ENCODE measurements around the gene GOLGA7B. TPM values are rescaled to one million over a fixed set of nuclear protein-coding genes. Genes with fewer than 3 reads are reported as not detected.

Gene GOLGA7B
- total and polyA plus RNA-seq, 2 donors (not counting 3 experiments of a cell fraction or from before 2014, with no cell fraction given) = 0.03 TPM; not detected in 1

GRCh38 chr10:97883092-97883485, 33.4 kb downstream of the GOLGA7B start:
- intact Hi-C loops (cut with micrococcal nuclease) (loop anchor here (5.0 kb wide), 1 partner anchor 1371 kb away; the partner anchor contains the start of gene TLL2), dilution Hi-C loops (cut with MboI; ENCODE audit: extremely low pct_ligation_motif_present, low sequenced_read_pairs) (no loop called here)
- Histone ChIP-seq H3K4me3 (replicated peaks in 1 of 3; ENCODE audit: insufficient read depth in 1 of 3, low read depth in 1 of 3, low read length in 3 of 3) (no peak overlapping the region), H4K20me1 (replicated peaks; ENCODE audit: control insufficient read depth, extremely low read depth, insufficient read depth, low read length) (no peaks in the 10 kb centered on the region), H3K4me2 (ENCODE audit: insufficient read depth, low read length) (no peak overlapping the region), H3K36me3 (ENCODE audit: control insufficient read depth in 2 of 2, extremely low read depth in 1 of 2, insufficient read depth in 2 of 2, low read length in 2 of 2) (no peaks in the 10 kb centered on the region), H3K27ac (ENCODE audit: insufficient read depth, low read depth, low read length) (peak overlapping the region; percentile 26), H3K9me1 (replicated peaks; ENCODE audit: control insufficient read depth, extremely low read depth, insufficient read depth, low read length) (no peaks in the 10 kb centered on the region), H3K27me3 (ENCODE audit: control insufficient read depth in 2 of 2, insufficient read depth in 2 of 2, low read length in 2 of 2) (no peaks in the 10 kb centered on the region), H3K4me1 (ENCODE audit: control insufficient read depth, extremely low read depth, insufficient read depth, low read length) (peaks cover 9% of the 10 kb centered on the region), H3K9ac (replicated peaks; ENCODE audit: extremely low read depth, insufficient read depth, low read length) (no peak overlapping the region), H3K79me2 (ENCODE audit: control insufficient read depth, insufficient read depth, low read length) (no peaks in the 10 kb centered on the region), H2AFZ (ENCODE audit: low read depth, low read length) (no peak overlapping the region), H3K9me3 (replicated peaks; ENCODE audit: control insufficient read depth, insufficient read depth, low read length) (no peaks in the 10 kb centered on the region)
- TF ChIP-seq FOS (IDR thresholded peaks at IDR 0.05; ENCODE audit: borderline replicate concordance, insufficient read depth, low read length) = no peak
- FAIRE-seq = no peak
- no peak for DNase-seq (ENCODE audit: low read depth, low spot score)
- ChIA-PET POLR2A (no interaction called here), CTCF (interaction anchor here (1.0 kb wide), 1 partner anchor 14 kb away, joined by 3 read pairs; no protein-coding TSS in a partner anchor)
- BruUV-seq (replicated peaks) = no TSS peak

GRCh38 chr10:97886286-97886685, 36.6 kb downstream of the GOLGA7B start:
- H3K27ac ChIP-seq (ENCODE audit: insufficient read depth, low read depth, low read length) = no peak overlapping the region

More at GRCh38 chr10:97886286-97886685, 36.6 kb downstream of the GOLGA7B start:
- no peaks in the 10 kb centered on the region for H3K79me2 ChIP-seq (ENCODE audit: control insufficient read depth, insufficient read depth, low read length)
- no peaks in the 10 kb centered on the region for H3K9me3 ChIP-seq (replicated peaks; ENCODE audit: control insufficient read depth, insufficient read depth, low read length)
- TF ChIP-seq GATA2 (IDR thresholded peaks at IDR 0.05; ENCODE audit: insufficient read depth, insufficient read length, low read depth, low read length) (no peak), JUN (IDR thresholded peaks at IDR 0.05; ENCODE audit: borderline replicate concordance, insufficient read depth, insufficient read length, low read depth) (no peak), CTCF (IDR thresholded peaks at IDR 0.05; ENCODE audit: extremely low read depth in 1 of 2, insufficient read depth in 1 of 2, low read depth in 1 of 2, low read length in 2 of 2) (no peak), MYC (IDR thresholded peaks at IDR 0.05; ENCODE audit: low read depth, low read length) (no peak), POLR2A (IDR thresholded peaks at IDR 0.05; ENCODE audit: low read depth, low read length) (no peak), FOS (IDR thresholded peaks at IDR 0.05; ENCODE audit: borderline replicate concordance, insufficient read depth, low read length) (no peak), POLR2AphosphoS5 (IDR thresholded peaks at IDR 0.05; ENCODE audit: insufficient read depth, low read depth, low read length) (no peak), EZH2 (IDR thresholded peaks at IDR 0.05; ENCODE audit: borderline replicate concordance, low read depth, low read length, severe bottlenecking) (no peak), MAX (IDR thresholded peaks at IDR 0.05; ENCODE audit: insufficient read depth, insufficient read length) (no peak)
- no peaks in the 10 kb centered on the region for H4K20me1 ChIP-seq (replicated peaks; ENCODE audit: control insufficient read depth, extremely low read depth, insufficient read depth, low read length)
- POLR2A ChIA-PET = no interaction called here
- CTCF ChIA-PET = interaction anchor here (0.7 to 1.5 kb wide), 3 partner anchors 10 to 133 kb away, joined by 3 to 5 read pairs (median 5); no protein-coding TSS in a partner anchor
- no peak overlapping the region for H3K4me2 ChIP-seq (ENCODE audit: insufficient read depth, low read length)
- FAIRE-seq = no peak
- H3K4me1 ChIP-seq (ENCODE audit: control insufficient read depth, extremely low read depth, insufficient read depth, low read length) = peaks cover 11% of the 10 kb centered on the region
- intact Hi-C loops (cut with micrococcal nuclease) = no loop called here
- no peaks in the 10 kb centered on the region for H3K36me3 ChIP-seq (ENCODE audit: control insufficient read depth in 2 of 2, extremely low read depth in 1 of 2, insufficient read depth in 2 of 2, low read length in 2 of 2)
- no peak overlapping the region for H2AFZ ChIP-seq (ENCODE audit: low read depth, low read length)
- no peaks in the 10 kb centered on the region for H3K9me1 ChIP-seq (replicated peaks; ENCODE audit: control insufficient read depth, extremely low read depth, insufficient read depth, low read length)
- no peak for DNase-seq (ENCODE audit: low read depth, low spot score)
- no peaks in the 10 kb centered on the region for H3K27me3 ChIP-seq (ENCODE audit: control insufficient read depth in 2 of 2, insufficient read depth in 2 of 2, low read length in 2 of 2)
- BruUV-seq (replicated peaks) = no TSS peak
- H3K4me3 ChIP-seq (replicated peaks in 1 of 3; ENCODE audit: insufficient read depth in 1 of 3, low read depth in 1 of 3, low read length in 3 of 3) = no peak overlapping the region
- H3K9ac ChIP-seq (replicated peaks; ENCODE audit: extremely low read depth, insufficient read depth, low read length) = no peak overlapping the region
- dilution Hi-C loops (cut with MboI; ENCODE audit: extremely low pct_ligation_motif_present, low sequenced_read_pairs) = no loop called here
